Stimulated activated CD8-positive, alpha-beta memory T cell treated with anti-CD3 and anti-CD28 coated beads, Interleukin-7, amount 100 ng/mL, for 24 hours (primary cell): ENCODE results near the gene TKT.

Experiments
- DNase-seq: peaks from one replicate; pipeline ENCODE4 v3.0.0-alpha.2; 2020; ENCODE audit warnings: low read depth

TKT gene

DNA sequence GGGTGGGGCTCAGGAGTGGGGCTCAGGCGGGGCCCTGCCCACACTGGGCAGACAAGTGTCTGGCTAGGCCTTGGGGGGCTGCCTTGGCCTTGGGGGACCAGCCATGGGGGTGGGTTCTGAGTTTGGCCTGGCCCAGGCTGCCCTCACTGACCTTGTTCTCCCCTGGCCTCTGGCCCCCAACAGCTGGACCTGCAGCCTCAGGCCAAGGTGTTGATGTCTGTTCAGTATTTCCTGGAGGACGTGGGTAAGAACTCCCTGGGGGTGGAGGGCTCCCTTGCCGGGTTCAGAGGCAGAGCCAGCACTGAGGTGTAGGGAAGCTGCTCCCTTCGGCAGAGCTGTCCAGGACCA, 74.8 kb downstream of the TKT start:
- no peak for DNase-seq

DNA sequence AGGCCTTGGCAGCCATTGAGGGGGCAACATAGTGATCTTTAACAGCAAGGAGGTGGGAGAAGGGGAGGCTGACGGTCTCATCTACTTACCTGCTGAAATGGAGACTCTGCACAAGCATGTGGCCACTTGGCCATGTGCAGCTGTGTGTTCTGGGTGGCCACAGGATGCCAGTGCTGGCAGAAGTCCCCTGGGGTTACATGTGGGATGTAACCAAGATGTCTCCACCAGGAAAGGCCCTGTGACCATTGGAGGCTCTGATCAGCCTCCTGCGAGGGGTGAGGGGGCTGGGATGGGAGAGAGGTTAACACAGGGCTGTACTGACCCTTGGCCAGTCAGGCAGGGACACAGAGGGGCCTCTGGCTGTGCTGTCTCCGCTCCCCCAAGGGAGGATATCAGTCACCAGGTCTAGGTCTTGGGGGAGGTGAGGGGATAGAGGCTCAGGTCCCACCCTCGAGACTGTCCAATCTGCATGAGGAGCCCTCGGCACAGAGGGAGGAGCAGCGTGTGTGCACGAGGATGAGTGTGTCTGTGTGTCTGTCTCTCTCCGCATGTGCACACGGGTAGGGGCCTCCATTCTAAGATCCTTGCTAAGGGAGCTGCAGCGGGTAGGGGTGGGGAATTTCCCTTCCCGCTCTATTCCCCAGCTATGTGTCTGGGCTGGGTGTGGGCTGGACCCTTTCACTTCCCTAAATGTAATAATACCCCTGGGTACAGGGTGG, 75.4 kb downstream of the TKT start:
- DNase-seq, result no peak

DNA sequence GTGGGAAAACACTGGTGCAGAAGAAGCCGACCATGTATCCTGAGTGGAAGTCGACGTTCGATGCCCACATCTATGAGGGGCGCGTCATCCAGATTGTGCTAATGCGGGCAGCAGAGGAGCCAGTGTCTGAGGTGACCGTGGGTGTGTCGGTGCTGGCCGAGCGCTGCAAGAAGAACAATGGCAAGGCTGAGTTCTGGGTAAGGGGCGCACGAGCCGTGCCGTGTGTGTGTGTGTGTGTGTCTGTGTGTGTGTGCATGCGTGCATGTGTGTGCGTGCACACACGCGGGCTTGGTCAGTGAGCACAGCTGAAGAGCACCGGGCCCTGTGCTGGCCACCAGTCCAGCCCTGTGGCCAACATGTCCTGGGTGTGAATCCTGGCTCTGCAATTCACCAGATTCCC, 76.2 kb downstream of the TKT start:
- DNase-seq, result no peak

DNA sequence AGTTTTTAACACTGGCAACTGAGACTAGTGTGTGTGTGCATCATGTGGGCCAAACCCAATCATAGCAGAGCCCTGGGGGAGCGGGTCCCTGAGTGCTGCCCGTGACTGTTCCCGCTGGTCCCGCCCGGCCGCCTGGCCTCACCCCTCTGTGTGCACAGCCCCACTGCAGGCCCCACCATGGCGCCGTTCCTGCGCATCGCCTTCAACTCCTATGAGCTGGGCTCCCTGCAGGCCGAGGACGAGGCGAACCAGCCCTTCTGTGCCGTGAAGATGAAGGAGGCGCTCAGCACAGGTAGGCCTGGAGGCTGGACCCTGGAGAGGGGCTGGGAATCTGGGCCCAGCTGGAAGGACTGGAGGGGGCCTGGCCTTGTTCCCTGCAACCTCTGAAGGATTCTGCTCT, 77.6 kb downstream of the TKT start:
- no peak for DNase-seq

DNA sequence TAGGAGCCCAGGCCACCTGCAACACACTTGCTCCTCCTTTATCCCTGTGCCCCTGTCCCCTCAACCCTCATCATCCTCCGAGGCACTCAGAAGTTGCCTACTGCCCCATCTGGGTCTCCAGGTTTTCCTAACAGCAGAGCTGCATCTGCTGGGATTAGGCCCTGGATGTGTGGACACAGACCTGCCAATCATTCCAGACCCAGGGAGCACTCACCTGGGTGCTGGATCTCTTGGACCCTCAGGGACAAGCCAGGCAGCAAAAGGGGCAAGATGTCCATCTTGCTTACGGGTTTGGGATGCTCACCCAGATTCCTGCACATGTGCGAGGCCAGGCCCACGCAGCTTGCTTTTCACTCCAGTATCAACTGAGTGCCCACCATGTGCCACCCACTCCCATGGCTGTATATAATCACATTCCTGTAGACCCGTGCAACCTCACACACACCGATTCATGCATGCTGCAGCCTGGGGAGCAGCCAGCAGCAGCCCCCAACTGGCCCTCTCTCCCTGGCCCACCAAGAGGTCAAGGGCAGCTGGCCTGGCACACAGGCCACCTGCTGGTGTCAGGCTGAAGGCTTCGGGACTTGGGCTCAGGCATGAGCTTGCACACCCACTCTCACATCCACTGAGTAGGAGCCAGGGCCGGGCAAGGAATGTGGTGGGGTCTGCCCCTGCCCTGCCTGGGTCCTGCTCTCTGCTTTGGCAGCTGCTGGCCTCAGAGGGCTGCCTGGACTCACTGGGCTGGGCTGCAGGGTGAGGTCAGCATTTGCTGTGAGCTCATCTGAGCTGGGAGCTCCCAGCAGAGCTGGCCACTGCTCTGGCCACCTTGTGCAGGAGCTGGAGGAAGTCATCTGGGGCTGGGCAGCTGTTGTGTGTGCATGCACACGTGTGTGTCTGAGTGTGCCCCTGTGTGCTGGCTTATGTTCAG, 79.9 kb downstream of the TKT start:
- DNase-seq, result no peak
